MCF 10A (cell line): ENCODE results near the gene LGR5. TPM values are rescaled to one million over a fixed set of nuclear protein-coding genes. Genes with fewer than 3 reads are reported as not detected.

Experiments
- BruUV-seq: library from RNA; stranded (reverse); fragments of 400-500 nt; replicated peaks from 2 replicates; lab custom pipeline; 2021; lab: Mats Ljungman, UMichigan
- CTCF ChIA-PET: fragments of 300-600 bp; sonication (Branson Sonifier 250); formaldehyde crosslinking; extraction: SDS; loops from one replicate; lab custom pipeline; 2021; ENCODE audit warnings: antibody characterized with exemption, inconsistent platforms; lab: Yijun Ruan, JAX
- POLR2A ChIA-PET: fragments of 300-600, 350-650 bp; sonication (Branson Sonifier 250); formaldehyde crosslinking; extraction: SDS; loops from one replicate; lab custom pipeline; 2020; ENCODE audit warnings: antibody characterized with exemption, inconsistent platforms; lab: Yijun Ruan, JAX
- DNase-seq: peaks from one replicate; pipeline ENCODE4 v3.0.0-alpha.2; 2018; ENCODE audit not compliant: unreplicated experiment
- H3K27ac Mint-ChIP-seq: one replicate; pipeline ENCODE4 v1.8.0; 2022; ENCODE audit warnings: mild to moderate bottlenecking, low read depth, mixed read lengths; ENCODE audit not compliant: unreplicated experiment
- H3K27me3 Mint-ChIP-seq: one replicate; pipeline ENCODE4 v1.8.0; 2022; ENCODE audit warnings: mixed read lengths; ENCODE audit not compliant: insufficient read depth, unreplicated experiment
- H3K36me3 Mint-ChIP-seq: one replicate; pipeline ENCODE4 v1.8.0; 2022; ENCODE audit warnings: mild to moderate bottlenecking, moderate library complexity, mixed read lengths; ENCODE audit not compliant: insufficient read depth, unreplicated experiment
- H3K4me1 Mint-ChIP-seq: one replicate; pipeline ENCODE4 v1.8.0; 2022; ENCODE audit warnings: mixed read lengths; ENCODE audit not compliant: insufficient read depth, unreplicated experiment
- H3K4me3 Mint-ChIP-seq: one replicate; pipeline ENCODE4 v1.8.0; 2022; ENCODE audit warnings: mild to moderate bottlenecking, moderate library complexity, mixed read lengths; ENCODE audit not compliant: unreplicated experiment
- H3K9me3 Mint-ChIP-seq: one replicate; pipeline ENCODE4 v1.8.0; 2022; ENCODE audit warnings: mixed read lengths; ENCODE audit not compliant: unreplicated experiment
- intact Hi-C: fragments of 100-400 bp; cut with micrococcal nuclease; formaldehyde crosslinking; loops from 2 replicates; pipeline ENCODE4 v1.14.1; 2022
- total RNA-seq: library from RNA; stranded (reverse); gene quantifications from 2 replicates; pipeline ENCODE4 v1.2.3, GENCODE V29; 2022
- TF ChIP-seq, protein P1 (sequence below): fragments of 200-600 bp; IDR thresholded peaks from one replicate; pipeline ENCODE4 v1.8.0; 2022; ENCODE audit warnings: antibody characterized with exemption, mild to moderate bottlenecking; ENCODE audit not compliant: unreplicated experiment

LGR5 gene
- total RNA-seq, 1 experiment from 2014 or later: not detected

DNA sequence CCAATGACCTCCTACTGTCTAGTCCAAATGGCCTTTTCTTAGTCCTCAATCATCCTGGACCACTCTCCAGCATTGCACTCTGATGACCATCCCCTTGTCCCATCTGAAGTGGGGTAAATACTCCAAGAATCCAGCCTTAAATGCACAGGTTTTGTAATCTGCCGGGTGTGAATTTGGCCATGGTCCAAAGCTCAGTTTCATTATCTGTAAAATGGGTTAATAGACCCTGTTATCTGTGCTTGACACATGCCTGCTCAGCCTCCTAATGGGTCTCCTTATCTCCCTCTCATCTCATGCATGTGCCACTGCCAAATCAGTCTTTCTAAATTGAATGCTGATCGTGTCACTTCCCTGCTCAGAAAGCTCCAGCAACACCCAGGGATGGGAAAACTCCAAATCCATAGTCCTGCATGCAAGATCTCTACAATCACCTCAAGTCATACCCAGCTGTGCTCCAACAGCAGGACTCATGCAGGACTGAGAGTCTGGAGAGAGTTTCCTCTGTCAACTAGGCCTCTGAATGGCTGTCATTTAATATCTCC lies 22.3 kb downstream of the LGR5 start:
- H3K27me3 Mint-ChIP-seq: no peaks in the 10 kb centered on the region
- no peak overlapping the region for H3K4me3 Mint-ChIP-seq
- no TSS peak for BruUV-seq

DNA sequence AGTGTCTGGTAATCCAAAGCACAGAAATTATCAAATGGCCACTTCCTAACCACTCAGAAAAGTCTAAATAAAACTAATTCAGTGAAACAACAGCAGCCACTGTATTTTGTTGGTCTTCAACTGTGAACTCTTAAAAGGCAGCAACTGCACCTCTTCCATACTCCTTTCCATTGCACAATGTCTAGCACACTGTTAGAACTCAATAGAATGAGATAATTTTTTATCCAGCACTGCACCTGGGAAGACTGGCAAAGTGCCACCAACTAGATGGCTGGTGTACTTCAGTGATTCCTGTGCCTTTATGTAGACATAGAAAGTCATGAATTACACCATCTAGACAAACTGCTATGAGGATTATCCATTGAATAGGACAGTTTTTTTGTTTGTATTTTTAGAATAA lies 26.2 kb downstream of the LGR5 start:
- intact Hi-C loops: no loop called here
- ChIA-PET CTCF (no interaction called here), POLR2A (no interaction called here)
- Mint-ChIP-seq H3K27me3 (no peaks in the 10 kb centered on the region), H3K36me3 (no peaks in the 10 kb centered on the region), H3K9me3 (no peaks in the 10 kb centered on the region), H3K27ac (no peak overlapping the region), H3K4me3 (no peak overlapping the region), H3K4me1 (peaks cover 7% of the 10 kb centered on the region)
- TF ChIP-seq, protein P1, sequence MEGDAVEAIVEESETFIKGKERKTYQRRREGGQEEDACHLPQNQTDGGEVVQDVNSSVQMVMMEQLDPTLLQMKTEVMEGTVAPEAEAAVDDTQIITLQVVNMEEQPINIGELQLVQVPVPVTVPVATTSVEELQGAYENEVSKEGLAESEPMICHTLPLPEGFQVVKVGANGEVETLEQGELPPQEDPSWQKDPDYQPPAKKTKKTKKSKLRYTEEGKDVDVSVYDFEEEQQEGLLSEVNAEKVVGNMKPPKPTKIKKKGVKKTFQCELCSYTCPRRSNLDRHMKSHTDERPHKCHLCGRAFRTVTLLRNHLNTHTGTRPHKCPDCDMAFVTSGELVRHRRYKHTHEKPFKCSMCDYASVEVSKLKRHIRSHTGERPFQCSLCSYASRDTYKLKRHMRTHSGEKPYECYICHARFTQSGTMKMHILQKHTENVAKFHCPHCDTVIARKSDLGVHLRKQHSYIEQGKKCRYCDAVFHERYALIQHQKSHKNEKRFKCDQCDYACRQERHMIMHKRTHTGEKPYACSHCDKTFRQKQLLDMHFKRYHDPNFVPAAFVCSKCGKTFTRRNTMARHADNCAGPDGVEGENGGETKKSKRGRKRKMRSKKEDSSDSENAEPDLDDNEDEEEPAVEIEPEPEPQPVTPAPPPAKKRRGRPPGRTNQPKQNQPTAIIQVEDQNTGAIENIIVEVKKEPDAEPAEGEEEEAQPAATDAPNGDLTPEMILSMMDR: no peak
- no TSS peak for BruUV-seq
- peak; percentile 30 for DNase-seq

More for the DNA sequence above, 22.3 kb downstream of the LGR5 start:
- no peak for DNase-seq
- Mint-ChIP-seq H3K4me1 (no peaks in the 10 kb centered on the region), H3K27ac (no peak overlapping the region), H3K36me3 (no peaks in the 10 kb centered on the region), H3K9me3 (no peaks in the 10 kb centered on the region)
- TF ChIP-seq, protein P1: no peak
- intact Hi-C loops: no loop called here
- ChIA-PET CTCF (no interaction called here), POLR2A (interaction anchor here (1.1 kb wide), 1 partner anchor 9 kb away, joined by 3 read pairs; no protein-coding TSS in a partner anchor)

DNA sequence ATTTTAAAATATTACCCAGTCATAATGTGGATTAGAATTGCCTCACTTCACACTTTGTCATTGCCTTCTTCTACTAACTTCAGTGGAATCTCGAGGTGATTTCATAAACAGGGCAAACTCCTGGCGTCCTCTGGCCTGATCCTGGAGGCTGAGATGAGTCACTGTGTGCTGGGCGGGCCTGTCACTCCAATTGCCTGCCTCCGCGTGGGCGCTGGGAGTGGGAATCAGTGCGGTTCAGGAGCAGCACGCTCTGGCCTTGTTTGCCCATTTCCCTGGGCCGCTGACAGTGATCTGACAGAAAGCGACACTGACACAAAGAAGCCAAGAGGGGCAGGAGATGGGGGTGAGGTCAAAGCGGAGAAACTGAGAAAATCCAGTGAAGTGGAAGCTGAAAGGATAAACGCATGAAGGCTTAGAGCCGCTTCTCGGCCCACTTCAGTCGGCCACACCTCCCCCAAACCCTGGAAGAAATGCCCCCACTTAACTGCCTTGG lies 29.7 kb downstream of the LGR5 start:
- ChIA-PET CTCF (no interaction called here), POLR2A (no interaction called here)
- Mint-ChIP-seq H3K27me3 (no peaks in the 10 kb centered on the region), H3K9me3 (no peaks in the 10 kb centered on the region), H3K4me3 (no peak overlapping the region), H3K27ac (no peak overlapping the region), H3K36me3 (no peaks in the 10 kb centered on the region), H3K4me1 (peaks cover 7% of the 10 kb centered on the region)
- BruUV-seq: no TSS peak
- peak; percentile 93 for DNase-seq
- intact Hi-C loops: no loop called here
- TF ChIP-seq, protein P1: no peak

DNA sequence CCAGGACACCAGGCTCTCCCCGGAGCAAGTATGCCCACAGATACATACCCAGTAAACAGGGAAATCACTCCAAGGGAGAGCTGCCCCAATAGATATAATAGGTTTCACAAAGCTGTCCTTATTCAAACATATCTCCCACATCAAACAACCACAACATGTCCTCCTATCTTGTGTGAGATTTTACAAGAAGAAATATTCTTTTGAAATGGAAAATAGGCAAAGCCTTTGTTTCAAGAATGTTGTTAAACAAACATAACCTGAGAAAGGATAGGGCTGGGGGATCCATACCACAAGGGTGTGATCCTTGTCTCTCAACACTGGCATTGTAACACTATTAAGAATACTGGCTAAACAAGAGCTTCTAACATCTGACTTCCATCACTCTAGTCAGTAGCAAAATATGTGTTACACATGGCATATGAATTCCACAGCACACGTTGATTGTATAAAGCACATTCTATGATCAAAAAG lies 32.9 kb downstream of the LGR5 start:
- CTCF ChIA-PET: no interaction called here
- DNase-seq: no peak
- Mint-ChIP-seq H3K27ac (no peak overlapping the region), H3K36me3 (no peaks in the 10 kb centered on the region), H3K27me3 (no peaks in the 10 kb centered on the region), H3K4me1 (peaks cover 16% of the 10 kb centered on the region), H3K9me3 (no peaks in the 10 kb centered on the region), H3K4me3 (no peak overlapping the region)
- no TSS peak for BruUV-seq
- intact Hi-C loops: no loop called here
- TF ChIP-seq, protein P1: no peak
- POLR2A ChIA-PET: no interaction called here
